Colonic mucosa (tissue), 4 donors: ENCODE results near the gene CNTRL. TPM values are rescaled to one million over a fixed set of nuclear protein-coding genes. Genes with fewer than 3 reads are reported as not detected.

Experiments
- DNase-seq: peaks from one replicate; pipeline ENCODE4 v3.0.0-alpha.2; 2020
- H3K27ac ChIP-seq: fragments of 200-600 bp; one replicate; pipeline ENCODE4 v1.8.0; 2021
- H3K27me3 ChIP-seq: fragments of 200-600 bp; one replicate; pipeline ENCODE4 v1.8.0; 2021
- H3K36me3 ChIP-seq: fragments of 200-600 bp; one replicate; pipeline ENCODE4 v1.8.0; 2021
- H3K4me1 ChIP-seq: fragments of 200-600 bp; one replicate; pipeline ENCODE4 v1.8.0; 2021; ENCODE audit warnings: mild to moderate bottlenecking
- H3K4me3 ChIP-seq: fragments of 200-600 bp; one replicate; pipeline ENCODE4 v1.8.0; 2021
- H3K9ac ChIP-seq, 2 donors: one replicate each; pipeline ENCODE4 v1.7.0; 2013; ENCODE audit warnings: control low read depth in 2 of 2, low read depth in 2 of 2, low read length in 2 of 2
- H3K9me3 ChIP-seq: fragments of 200-600 bp; one replicate; pipeline ENCODE4 v1.8.0; 2021
- intact Hi-C: fragments of 100-400 bp; cut with DNase I; formaldehyde crosslinking; loops from one replicate; pipeline ENCODE4 v1.14.1; 2022
- total RNA-seq, 2 donors: library from RNA; stranded (reverse); fragmentation: NEBNext Ultra II Directional in 1 of 2; extraction: Animal tissue kit (Norgen Biotek cat#: 25700) in 1 of 2; gene quantifications; one replicate each; pipeline ENCODE4 v1.2.1, GENCODE V29; 2021
- TF ChIP-seq, protein P1 (sequence below): fragments of 200-600 bp; IDR thresholded peaks from one replicate; pipeline ENCODE4 v1.8.0; 2022; ENCODE audit warnings: antibody characterized with exemption, mild to moderate bottlenecking
- donor health status: healthy.
- donor health status: DM: no; HTN: no; CAD: no.
- donor health status: DM: no; HTN: no; CAD: no.

Gene CNTRL
- total RNA-seq, 2 donors from 2014 or later = 6.1 to 11.3 TPM

DNA sequence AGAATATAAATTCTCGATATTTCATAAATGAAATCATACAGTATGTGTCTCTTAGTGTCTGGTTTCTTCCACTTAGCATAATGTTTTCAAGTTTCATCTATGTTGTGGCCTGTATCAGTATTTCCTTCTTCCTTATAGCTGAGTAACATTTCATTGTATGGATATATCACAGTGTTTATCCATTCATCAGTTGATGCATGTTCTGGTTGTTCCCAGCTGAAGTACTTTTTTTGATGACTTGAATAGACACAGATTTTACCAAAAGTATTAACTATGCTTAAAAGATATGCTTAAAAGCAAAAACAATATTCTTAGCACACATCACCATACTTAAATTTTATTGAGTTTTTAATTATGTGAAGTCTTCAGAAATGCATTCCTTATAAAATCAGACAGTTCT is 114.3 kb downstream of the CNTRL start:
- Histone ChIP-seq H3K9ac (no peak overlapping the region), H3K4me1 (no peaks in the 10 kb centered on the region), H3K27ac (no peak overlapping the region), H3K4me3 (no peak overlapping the region), H3K27me3 (no peaks in the 10 kb centered on the region), H3K9me3 (no peaks in the 10 kb centered on the region), H3K36me3 (no peaks in the 10 kb centered on the region)
- intact Hi-C loops = no loop called here
- no peak for DNase-seq
- TF ChIP-seq, protein P1, sequence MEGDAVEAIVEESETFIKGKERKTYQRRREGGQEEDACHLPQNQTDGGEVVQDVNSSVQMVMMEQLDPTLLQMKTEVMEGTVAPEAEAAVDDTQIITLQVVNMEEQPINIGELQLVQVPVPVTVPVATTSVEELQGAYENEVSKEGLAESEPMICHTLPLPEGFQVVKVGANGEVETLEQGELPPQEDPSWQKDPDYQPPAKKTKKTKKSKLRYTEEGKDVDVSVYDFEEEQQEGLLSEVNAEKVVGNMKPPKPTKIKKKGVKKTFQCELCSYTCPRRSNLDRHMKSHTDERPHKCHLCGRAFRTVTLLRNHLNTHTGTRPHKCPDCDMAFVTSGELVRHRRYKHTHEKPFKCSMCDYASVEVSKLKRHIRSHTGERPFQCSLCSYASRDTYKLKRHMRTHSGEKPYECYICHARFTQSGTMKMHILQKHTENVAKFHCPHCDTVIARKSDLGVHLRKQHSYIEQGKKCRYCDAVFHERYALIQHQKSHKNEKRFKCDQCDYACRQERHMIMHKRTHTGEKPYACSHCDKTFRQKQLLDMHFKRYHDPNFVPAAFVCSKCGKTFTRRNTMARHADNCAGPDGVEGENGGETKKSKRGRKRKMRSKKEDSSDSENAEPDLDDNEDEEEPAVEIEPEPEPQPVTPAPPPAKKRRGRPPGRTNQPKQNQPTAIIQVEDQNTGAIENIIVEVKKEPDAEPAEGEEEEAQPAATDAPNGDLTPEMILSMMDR = no peak

DNA sequence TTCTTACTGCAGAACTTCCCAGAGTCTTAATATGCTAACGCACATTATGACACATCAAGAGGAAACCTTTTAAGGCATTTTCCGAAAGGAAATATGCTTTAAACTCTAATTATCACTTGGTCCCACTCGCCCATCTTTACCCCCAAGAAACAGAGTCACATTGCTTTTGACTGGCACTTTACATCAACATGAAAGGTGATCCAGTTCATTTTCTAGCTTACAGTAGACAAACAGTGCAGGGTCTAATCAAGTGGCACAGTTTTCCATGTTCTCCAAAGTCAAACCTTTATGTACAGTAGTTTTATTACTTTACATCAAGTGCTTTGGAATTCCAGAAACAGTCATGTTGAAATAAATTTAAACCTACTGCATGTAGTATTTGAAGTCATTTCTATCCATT is 114.9 kb downstream of the CNTRL start:
- Histone ChIP-seq H3K9me3 (no peaks in the 10 kb centered on the region), H3K4me3 (no peak overlapping the region), H3K9ac (no peak overlapping the region), H3K27ac (no peak overlapping the region), H3K27me3 (no peaks in the 10 kb centered on the region), H3K4me1 (no peaks in the 10 kb centered on the region), H3K36me3 (no peaks in the 10 kb centered on the region)
- intact Hi-C loops = no loop called here
- TF ChIP-seq, protein P1 = no peak
- no peak for DNase-seq

DNA sequence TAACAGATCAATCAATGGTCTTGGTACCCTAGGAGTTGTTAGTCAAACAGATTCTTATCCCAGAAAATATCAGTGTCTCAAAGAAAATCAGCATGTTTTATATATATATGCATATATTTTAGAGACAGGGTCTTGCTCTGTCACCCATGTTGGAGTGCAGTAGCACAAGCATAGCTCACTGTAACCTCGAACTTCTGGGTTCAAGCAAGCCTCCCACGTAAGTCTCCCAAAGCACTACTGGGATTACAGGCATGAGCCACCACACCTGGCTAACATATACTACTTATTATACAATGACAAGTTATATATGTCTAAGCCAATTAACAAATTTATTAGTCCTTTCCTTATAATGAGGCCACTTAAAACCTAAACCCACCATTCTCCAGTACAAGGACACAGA is 116.5 kb downstream of the CNTRL start:
- H3K4me3 ChIP-seq = no peak overlapping the region
- DNase-seq = no peak
- no peaks in the 10 kb centered on the region for H3K9me3 ChIP-seq
- H3K27ac ChIP-seq = no peak overlapping the region
- H3K27me3 ChIP-seq = no peaks in the 10 kb centered on the region
- no peaks in the 10 kb centered on the region for H3K36me3 ChIP-seq
- intact Hi-C loops = no loop called here
- TF ChIP-seq, protein P1 = no peak
- no peak overlapping the region for H3K9ac ChIP-seq
- no peaks in the 10 kb centered on the region for H3K4me1 ChIP-seq

DNA sequence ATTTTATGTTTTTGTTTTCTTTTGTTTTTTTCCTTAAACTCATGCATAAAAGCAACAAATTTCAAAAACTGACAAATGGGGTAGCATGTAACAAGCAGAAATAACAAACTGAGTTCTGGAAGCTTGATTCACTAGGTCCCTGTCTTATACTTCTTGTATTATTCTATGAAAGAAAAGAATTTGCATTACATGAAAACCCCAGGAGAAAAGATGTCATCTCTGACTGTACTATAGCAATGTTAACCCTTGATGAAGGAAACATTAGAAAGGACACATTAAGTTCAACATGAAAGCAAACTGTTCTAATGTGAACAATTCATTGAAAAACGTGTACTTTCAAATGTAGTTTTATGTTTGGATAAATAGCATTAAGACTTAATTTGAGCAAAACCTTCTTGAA is 117.8 kb downstream of the CNTRL start:
- no peaks in the 10 kb centered on the region for H3K4me1 ChIP-seq
- H3K36me3 ChIP-seq = no peaks in the 10 kb centered on the region
- DNase-seq = no peak
- no peak overlapping the region for H3K27ac ChIP-seq
- H3K4me3 ChIP-seq = no peak overlapping the region
- H3K9ac ChIP-seq = no peak overlapping the region
- TF ChIP-seq, protein P1 = no peak
- H3K27me3 ChIP-seq = no peaks in the 10 kb centered on the region
- no peaks in the 10 kb centered on the region for H3K9me3 ChIP-seq
- intact Hi-C loops = no loop called here

DNA sequence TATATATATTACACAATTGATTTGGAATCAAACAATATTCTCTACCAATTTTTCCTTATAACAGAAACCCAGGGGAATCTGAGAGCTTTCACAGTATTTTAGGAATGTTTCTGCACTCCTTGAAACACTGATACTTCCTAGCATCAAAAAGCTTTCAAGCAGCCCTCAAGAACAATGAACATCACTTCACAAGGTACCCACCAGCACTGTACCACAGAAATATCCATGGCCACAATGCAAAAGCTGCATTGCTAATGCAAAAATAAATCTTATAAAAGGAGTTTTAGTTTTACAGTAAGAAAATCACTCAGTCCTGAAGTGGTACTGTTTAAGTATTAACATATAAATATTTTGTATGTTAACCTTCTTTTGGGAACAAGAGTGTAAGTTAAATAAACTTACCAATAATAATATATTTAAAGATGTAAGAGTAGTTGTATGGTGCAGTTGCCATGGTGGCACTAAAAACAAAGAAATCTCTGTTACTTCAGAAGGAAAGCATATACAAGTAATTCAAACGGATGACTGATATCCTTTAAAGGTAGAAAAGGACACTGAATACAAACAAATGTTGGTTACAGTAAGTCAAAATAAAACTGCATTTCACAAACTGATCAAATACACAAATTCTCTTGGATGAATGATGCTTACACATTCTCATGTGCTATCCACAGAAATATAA is 118.3 kb downstream of the CNTRL start:
- Histone ChIP-seq H3K9me3 (no peaks in the 10 kb centered on the region), H3K4me3 (no peak overlapping the region), H3K4me1 (peaks cover under 1% of the 10 kb centered on the region), H3K36me3 (no peaks in the 10 kb centered on the region), H3K9ac (no peak overlapping the region), H3K27ac (no peak overlapping the region), H3K27me3 (no peaks in the 10 kb centered on the region)
- intact Hi-C loops = no loop called here
- no peak for DNase-seq
- TF ChIP-seq, protein P1 = no peak
